GM18870 (cell line): ENCODE measurements around the gene COL4A1.
"Not testable (repeated sequence)": the region's sequence is repeated elsewhere in the genome, so short reads cannot be mapped to it uniquely, and the experiment has no call there.

ENCODE experiments used
- ATAC-seq: cut with Tn5 transposase; IDR thresholded peaks from one replicate; pipeline ENCODE4 v1.9.1; 2021; ENCODE audit warnings: moderate library complexity; ENCODE audit not compliant: unreplicated experiment

The COL4A1 gene

DNA sequence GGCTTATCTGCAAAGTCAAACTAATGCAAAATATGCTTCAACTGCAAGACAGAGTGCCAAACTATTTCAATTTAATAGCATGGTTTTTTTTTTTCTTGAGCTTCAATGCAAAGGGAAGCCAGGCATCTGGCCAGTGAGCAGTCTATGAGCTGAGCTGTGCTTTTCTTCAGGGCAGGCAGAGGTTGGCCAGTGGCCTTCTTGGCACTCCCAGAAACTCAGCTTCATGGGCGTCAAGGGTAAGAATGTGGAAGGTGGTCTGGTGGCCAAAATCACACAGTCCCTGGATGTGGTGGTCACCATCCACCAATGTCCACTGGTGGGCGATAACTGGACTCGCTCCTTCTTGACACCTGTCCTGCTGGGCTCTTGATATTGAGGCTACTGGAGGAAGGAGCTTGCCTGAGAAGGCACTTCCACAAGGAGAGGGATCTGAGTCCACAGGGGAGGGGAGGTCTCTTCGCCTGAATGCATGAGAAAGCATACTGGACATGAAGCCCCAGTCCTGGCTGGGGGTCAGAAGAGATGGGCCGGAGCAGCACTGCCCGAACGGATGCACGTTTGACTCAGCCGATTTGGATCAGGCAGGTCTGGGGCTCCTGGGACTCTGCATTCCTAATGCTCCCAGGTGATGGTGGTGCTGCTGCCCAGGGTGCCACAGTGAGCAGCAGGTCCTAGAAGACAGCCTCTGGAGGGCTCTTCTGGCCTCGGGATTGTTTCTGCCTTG is 17.2 kb upstream of the COL4A1 start:
- no peak for ATAC-seq

DNA sequence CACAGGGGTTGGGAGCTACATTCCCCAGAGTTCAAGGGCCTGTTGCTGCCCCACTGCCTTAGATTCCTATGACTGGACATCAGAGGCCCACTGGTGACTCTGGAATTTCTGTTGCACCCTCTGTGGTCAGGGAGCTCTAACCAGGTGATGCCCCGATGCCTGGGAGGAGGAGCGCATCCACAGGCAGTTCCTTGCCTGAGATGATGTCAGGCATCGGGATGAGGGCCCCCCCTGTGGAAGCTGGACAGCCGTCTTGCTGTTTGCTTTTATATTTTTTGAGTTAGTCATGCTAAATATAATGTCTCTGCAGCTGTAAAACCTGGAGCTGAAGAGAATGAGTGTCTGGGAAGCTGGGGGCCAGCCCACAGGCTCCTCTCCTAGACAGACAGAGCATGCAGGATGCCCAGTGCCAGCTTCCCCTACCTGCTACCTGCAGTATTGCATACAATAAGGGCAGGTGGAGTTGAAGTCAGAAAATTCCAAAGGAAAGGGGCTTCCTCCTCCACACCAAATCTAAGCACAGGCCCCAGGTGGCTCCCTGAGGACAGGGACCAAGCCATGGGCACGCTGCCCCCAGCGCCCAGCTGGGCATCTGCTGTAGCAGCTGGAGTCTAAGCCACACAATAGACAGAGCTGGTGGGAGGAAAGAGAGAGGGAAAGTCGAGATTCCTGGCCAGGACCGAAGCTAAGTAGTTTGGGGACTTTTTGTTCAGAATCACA is 16.4 kb upstream of the COL4A1 start:
- no peak for ATAC-seq

DNA sequence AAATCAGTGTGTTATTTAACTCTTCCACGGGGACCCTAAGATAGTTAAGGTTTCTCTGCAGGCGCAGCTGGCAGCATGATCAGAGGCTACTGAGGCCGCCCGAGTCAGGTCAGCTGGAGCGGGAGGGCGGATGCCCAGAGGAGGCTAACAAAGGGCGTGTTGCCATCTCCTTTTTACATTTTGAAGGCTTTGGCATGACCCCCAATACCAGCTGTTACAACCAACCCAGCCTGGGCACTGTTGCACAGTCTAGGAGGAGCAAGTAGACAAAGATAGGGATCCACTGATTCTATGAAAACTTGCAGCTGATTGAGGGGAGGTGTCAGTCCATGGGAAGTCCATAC is 15.8 kb upstream of the COL4A1 start:
- no peak for ATAC-seq

DNA sequence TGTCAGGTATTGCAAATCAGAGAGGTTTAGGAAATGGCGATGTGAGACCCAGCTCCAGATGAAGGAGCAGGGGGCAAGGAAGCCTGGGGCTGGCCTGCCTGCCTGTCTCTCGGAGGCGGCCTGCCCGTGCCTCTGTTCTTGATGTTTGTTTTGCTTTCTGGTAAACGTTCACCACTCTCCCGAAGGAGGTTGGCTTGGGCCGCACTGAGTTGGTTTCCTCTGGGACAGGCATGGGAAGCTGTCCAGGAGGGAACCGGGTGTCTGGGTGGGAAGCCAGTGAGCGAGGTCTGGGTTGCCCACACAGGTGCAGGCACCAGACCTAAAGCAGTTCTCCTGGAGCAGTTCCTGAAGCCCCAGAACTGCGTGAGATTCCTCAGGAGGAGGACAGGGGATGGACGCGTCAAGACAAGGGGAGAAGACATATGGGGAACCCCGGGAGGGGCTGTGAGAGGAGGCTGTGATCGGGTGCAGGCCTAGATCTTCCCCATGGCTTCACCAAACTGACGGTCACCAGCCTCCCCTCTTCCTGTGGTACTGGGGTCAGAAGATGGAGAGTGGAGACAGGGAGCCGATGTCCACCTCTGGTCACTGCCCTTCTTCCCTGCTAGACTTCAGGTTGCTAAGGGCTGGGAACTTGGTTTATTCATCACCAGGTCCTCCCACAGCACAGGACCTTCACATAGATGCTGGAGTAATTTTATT is 15.3 kb upstream of the COL4A1 start:
- no peak for ATAC-seq

DNA sequence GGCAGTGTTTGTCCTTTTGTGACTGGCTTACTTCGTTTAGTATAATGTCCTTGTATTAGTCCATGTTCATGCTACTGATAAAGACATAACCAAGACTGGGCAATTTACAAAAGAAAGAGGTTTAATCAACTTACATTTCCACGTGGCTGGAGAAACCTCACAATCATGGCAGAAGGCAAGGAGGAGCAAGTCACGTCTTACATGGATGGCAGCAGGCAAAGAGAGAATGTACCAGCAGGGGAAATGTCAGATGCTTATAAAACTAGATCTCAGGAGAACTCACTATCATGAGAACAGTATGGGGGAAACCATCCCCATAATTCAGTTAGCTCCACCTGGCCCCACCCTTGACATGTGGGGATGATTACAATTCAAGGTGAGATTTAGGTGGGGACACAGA is 14.6 kb upstream of the COL4A1 start:
- not testable (repeated sequence) for ATAC-seq

DNA sequence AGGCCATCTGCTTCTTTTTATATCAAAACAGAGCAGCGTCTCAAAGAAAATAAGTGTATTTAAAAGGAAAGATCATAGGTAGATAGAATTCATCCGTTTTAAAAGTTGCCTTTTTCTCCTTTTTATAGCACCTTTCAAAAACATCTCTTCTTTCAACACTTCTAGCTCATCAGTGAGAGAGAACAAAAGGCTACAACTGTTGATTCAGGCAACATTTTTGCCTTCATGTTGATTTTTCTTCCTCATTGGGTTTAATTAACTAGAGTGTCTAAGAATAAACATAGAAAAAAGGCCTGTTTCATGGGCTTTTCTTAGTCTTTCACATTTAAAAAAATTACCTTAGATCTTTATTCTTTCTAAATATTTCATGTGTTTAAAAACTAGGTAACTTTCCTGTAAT is 13.7 kb upstream of the COL4A1 start:
- ATAC-seq, result no peak

DNA sequence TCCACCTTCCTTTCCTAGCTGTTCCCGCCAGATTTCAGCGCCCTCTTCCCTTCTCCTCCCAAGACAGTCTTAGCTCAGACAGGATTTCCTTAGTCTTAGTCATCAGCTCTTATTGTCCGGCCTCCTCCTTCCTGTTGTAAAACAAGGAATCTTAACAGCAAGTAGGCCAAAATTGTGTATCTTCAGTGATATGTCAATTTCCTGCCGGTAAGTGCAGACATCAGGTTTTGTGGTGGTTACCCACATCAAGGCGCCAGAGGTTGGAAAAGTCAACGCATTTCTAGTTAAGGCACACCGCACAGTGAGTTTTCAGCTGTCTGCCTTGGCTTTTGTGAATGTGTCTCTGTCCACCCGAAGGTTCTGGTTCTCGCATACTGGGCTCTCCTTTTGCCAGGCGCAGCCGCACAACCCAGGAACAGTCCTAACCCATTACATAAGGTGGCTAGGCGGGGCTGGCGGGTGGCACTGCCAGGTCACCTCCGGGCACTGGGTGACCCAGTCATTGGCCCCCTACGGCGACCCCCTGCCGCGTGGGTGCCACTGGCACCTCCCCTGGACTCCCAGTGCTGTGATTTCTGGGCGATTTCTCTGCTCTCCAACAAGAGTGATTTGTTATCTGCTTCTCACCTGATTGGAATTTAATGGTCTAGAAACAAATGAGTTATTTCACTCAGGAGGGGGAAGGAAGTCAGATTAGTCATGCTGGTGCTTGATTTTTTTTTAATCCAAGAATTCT is 13.0 kb upstream of the COL4A1 start:
- no peak for ATAC-seq

DNA sequence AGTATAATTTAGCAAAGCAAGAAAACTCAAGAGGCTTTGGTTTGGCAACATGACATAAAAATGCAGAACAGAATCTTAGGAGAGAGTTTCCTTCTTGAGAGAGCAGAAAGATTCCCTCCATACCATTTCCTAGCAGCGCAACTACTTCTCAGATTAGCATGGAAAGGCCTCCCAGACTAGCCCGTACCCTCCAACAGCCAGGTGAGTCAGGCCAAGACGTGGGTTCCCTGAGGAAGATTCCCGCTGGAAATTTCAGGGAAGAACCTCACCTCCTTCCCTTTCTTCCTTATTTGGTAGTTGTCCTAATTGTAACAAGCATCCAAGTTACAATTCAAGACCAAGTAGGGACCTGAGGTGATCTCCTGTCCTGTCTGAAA is 12.4 kb upstream of the COL4A1 start:
- no peak for ATAC-seq

DNA sequence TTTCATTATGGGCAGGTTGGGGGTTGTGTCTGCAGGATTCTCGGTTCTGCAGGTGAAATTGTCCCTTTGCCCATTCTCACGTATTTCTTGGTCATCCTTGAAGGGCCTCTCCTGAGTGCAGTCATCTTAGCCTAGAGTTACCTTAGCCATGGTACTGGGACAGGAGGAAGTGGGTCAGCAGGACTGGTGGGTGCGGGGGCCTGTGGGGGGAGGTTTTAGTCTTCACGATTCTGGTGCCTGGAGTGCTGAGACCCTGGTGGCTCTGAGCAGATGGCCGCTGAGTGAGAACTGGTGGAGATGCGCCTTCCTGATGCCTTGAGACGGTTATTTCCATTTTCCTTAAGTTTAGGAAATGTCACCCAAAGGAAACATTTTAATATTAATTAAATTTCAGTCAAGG is 12.0 kb upstream of the COL4A1 start:
- no peak for ATAC-seq

DNA sequence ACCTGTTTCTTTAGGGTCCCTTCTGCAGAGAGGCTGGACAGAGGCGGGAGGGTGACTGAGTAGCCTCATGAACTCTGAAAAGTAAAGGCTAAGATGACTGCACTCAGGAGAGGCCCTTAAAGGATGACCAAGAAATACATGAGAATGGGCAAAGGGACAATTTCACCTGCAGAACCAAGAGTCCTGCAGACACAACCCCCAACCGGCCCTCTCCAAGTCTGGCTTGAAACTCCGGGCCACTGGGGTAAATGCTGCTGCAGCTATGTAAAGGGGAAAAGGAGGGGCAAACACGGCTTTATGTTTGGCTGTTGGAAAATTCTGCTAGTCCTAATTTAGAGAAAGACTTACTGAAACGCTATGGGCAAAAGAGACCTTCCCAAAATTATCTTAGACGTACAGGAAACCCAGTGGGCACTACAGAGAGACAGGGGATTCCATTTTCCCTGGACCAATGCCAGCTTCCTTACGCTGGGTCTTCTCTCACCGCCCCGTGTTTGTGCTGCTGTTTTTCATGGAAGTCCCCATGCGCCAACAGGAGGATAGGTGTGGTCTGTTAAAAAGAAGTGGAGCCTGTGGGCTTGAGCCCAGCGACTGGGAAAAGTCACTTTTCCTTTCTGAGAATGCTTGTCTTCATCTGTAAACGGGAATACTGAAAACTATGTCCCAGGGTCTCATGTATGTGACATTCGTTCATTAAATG is 10.7 kb upstream of the COL4A1 start:
- no peak for ATAC-seq

DNA sequence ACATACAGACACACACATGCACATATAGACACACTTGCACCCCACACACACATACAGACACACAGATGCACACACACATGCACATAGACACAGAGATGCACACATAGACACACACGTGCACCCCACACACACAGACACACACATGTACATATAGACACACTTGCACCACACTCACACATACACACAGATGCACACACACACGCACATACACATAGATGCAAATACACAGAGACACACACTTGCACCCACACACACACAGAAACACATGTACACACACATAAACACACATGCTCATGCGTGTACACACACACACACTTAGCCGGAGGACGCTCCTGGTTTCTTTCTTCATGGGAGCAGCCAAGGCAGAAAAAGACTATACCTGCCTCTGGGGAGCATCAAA is 10.1 kb upstream of the COL4A1 start:
- ATAC-seq, result no peak

DNA sequence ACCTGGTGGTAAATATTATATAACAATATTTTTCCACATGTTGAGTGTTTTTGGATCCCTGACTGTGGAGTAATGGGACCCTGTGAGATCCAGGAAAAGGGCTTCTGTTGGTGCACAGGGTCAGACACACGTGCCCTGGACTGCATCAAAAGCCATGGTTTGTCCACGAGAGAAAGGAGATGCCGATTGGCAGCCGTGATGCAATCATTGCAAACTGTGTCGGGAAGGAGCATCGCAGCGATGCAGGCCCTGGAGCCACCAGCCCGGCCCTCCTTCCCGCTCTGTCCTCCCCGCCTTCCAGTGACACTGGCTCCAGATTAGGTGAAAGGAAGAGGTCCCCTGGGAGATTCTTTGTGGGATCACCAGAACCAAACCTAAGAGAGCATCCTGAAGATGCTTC is 9.2 kb upstream of the COL4A1 start:
- ATAC-seq, result no peak

DNA sequence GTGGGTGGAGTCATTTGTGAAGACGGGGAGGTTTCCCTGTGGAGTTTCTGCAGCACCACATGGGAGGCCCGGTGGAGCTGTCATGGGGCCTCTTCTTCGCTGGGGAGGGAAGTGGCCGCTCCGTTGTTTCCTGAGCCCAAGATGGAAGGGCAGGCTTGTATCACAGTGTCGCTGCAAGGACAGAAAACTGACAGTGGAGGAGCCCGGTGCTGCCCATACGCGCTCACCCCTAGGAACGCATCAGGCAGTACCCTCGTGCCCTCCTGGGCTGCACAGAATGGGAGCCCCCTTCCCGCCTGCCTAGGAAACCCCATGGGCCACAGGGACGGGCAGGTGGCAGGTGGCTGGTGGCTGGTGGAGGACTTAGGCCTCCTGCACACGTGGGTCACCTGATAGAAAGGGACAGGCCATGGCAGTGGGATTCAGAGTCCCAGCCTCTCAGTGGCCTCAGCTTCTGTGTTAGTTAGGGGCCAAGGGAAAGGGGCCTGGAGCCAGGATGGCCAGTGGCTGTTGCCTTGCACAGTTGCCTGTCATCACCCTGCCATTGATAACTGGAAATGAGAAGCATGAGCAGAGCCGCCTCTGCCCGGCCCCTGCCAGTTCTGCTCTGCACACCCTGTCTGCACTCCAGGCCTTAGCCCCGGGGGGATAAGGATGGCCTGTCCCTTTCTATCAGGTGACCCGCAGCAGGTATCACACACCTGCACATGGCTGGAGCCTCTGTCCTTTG is 7.7 kb upstream of the COL4A1 start:
- ATAC-seq, result no peak

DNA sequence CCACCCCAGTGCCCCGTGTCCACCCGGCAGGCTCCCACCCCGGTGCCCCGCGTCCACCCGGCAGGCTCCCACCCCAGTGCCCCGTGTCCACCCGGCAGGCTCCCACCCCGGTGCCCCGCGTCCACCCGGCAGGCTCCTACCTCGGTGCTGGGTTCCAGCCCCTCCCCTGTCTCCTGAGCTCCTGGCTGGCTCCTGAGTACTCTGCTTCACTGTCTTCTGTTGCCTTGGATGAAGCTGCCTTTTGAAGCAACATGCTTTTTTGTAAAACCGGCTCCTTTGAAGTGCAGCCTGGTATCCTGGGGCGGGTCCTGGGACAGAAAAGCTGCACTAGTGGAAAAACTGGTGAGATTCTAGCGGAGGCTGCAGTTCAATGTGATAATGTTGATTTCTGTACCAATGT is 6.8 kb upstream of the COL4A1 start:
- ATAC-seq, result not testable (repeated sequence)

DNA sequence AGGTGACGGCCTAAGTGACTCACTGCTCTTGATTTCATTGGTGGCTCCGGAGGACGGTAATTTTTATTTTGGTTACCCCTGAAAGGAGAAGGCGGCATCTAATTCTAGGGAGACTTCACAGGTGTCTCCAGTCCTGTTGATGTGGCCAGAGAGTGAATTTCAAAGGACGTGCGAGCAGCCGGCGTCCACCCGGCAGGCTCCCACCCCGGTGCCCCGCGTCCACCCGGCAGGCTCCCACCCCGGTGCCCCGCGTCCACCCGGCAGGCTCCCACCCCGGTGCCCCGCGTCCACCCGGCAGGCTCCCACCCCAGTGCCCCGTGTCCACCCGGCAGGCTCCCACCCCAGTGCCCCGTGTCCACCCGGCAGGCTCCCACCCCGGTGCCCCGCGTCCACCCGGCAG is 6.3 kb upstream of the COL4A1 start:
- not testable (repeated sequence) for ATAC-seq

DNA sequence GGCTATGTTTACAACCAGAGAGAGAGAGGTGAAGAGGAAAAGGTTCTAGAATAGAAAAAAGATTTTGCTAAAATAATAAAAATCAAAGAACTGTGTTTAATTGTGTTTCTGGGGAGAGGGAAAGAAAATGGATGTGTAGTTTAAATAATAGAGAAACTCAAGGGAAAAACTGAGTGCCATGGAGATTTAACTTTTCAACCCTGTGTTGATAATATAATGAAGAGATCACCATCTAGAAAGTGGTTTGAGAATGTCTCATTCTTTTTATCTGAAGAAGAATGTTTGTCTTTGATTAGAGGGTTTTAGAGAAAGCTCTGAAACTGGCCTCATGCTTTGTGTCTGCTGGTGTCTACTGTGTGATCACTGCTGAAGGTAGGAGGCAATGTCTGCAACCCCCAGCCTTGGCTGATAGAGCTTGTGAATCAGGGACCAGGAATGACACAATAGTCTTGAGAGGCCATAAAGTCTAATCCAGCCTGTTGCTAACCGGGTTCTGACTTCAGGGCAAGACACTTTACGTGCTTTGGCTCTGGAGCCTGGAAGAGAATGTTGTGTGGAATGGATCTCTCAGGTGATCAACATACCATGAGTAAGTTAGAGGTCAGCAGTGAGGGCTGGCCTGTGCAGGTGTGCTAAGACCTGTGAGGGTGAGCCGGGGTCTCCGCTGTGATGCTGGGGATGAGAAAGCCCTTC is 5.5 kb upstream of the COL4A1 start:
- ATAC-seq, result no peak

DNA sequence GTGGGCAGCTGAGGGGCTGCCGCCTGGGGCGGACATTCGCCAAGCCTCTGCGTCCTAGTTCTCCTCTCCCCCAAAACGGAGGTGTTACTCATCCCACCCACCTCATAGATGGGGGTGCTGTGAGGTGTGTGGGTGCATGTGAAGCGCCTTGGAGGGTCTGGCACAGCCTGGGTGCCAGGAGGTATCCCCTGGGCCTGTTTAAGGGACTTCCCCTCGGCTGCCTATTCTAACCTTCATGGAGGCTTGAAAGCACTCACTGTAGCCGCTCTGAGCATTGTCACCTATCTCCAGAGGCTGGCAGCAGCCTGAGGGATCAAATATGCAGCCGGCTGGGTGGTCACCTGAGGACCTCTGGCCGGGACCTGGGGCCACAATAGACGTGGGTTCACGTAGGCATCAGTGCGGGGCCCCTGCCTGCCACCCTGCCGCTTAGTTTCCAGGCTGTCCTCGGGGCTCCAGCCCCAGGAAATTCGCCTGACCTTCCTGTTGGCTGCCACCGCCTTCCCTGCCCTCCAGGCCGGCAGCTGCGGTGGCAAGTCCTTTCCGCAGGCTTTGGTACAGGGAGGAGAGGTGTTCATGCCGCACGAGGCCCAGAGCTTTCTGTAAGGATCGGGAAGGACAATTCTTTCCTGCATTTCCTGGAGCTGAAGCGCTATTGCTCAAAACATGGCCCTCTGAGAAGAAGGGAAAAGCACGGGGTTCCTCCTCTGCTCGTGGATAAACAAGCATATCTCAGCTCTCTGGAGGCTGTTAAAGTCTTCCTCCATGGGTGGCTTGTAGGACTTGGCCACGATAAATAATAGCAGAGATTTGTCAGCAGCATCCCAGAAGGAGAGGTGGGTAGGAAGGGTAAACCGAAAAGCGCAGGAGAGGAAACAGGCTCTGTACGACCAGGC is 4.7 kb upstream of the COL4A1 start:
- no peak for ATAC-seq

DNA sequence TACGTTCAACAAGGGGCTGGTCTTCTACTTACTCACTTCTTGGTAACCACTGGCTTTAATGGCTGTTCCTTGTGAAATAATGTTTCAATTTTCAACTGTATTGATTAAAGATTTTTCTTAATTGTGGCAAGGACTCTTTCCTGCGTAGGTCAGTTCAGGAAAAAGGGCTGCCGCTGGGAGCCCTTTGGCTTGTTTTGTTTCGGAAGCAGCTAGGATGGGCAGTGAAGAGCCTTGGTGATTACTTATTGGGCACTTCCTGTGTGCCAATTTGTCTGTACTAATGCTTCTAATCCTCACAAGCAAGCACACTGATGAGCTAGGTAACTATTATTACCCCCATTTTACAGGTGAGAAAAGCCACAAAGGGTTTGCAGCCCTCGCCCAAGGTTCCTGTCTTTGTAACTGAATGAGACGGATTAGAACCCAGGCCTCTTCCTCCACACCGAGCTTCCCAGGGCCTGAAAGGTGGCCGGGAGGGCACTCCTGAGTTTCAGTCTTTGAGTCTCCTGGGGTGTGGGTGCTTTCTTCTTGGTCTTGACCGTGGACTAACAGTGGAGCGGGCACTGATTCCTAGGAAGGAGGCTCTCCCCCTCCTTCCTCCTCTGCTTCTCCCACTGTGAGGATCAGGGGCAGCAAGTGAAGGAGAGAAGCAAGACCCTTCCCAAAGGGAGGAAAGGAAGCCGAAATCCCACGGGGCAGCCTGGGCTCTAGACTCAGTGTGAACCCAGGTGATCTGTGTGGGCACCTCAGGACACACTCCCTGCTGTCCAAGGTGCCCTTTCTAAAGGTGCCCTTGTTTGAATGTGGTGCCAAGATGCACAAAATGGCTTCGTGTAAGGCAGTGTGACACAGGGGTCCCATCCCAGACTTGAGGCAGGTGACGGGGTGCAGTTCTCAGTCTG is 3.8 kb upstream of the COL4A1 start:
- ATAC-seq, result no peak
